ENCODE measurements around the gene SAT1.

The SAT1 gene

GRCh38 chrX:23779025-23779424 is 3.9 kb upstream of the SAT1 start:
- DNase-seq = no peak

- no peak for DNase-seq
Observed at GRCh38 chrX:23782455-23782854, 518 bp upstream of the SAT1 start.

- no peak for DNase-seq
Observed at GRCh38 chrX:23783589-23784469, 856 bp downstream of the SAT1 start.

- peak; percentile 63 to 64 for DNase-seq
Observed at GRCh38 chrX:23784470-23785331, 1.7 kb downstream of the SAT1 start.

DNA sequence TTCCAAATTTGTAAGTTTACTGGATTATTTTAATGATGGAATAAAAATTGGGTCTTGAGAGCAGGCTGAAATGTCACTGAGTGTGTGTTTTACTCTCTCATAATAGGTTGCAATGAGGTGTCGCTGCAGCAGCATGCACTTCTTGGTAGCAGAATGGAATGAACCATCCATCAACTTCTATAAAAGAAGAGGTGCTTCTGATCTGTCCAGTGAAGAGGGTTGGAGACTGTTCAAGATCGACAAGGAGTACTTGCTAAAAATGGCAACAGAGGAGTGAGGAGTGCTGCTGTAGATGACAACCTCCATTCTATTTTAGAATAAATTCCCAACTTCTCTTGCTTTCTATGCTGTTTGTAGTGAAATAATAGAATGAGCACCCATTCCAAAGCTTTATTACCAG is 2.6 kb downstream of the SAT1 start:
- DNase-seq = no peak

DNA sequence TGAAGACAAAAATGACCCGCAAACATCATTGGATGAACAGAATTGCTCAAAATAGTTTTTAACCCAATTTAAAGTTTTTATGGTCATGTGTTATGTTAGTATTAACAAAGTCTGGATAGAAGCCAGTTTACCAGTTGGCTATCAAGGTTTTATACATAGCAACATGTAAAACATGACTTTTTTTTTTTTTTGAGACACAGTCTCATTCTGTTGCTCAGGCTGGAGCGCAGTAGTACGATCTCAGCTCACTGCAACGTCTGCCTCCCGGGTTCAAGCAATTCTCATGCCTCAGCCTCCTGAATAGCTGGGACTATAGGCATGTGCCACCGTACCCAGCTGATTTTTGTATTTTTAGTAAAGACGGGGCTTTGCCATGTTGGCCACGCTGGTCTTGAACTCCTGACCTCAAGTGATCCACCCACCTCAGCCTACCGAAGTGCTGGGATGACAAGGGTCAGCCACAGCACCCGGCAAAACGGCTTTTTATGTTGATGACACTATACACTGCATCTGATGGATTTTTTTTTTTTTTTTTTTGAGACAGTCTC is 3.4 kb downstream of the SAT1 start:
- peak in 1 of 2 donors; percentile 60 for DNase-seq

DNA sequence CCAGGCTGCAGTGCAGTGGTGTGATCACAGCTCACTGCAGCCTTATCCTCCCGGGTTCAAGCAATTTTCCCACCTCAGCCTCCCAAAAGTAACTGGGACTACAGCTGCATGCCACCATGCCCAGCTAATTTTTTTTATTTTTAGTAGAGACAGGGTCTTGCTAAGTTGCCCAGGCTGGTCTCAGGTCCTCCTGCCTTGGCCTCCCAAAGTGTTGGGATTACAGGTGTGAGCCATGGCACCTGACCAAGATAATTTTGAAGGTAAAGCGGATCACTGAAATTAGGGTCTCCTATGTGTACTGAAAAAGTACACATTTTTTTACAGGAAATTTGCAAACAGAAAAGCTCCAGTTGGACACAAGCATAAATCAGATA is 4.8 kb downstream of the SAT1 start:
- no peak for DNase-seq

DNA sequence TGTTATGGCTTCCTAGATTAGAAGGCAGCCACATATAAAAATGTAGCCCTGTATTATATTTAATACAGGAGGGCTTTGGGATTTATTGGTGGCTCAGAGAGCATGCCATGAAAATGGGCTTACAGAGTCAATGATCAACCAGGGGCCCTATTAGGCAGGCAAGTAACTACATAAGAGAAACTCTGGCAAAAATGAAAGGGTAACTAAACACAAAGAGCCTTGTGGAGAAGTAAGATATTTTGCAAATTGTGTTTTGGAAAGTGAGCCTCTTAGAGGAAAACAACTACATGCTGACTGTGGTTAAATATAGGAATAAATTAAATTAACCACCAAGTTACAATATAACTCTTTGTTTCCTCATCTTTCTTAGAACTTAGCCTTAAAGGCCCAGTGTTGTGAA is 5.5 kb downstream of the SAT1 start:
- DNase-seq = no peak

- DNase-seq = no peak
Observed at GRCh38 chrX:23788946-23789345, 6.0 kb downstream of the SAT1 start.

- no peak for DNase-seq
Observed at GRCh38 chrX:23789386-23790154, 6.6 kb downstream of the SAT1 start.

DNA sequence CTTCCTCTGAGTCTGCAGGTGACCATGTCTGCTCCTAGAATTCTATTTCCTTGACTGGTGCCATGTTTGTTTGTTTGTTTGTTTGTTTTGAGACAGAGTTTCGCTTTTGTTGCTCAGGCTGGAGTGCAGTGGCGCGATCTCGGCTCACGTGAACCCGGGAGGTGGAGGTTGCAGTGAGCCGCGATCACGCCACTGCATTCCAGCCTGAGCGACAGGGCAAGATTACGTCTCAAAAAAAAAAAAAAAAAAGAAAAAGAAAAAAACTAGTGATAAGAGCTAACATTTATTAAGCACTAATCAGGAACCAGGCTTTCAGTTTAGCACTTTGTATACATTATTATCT is 7.2 kb downstream of the SAT1 start:
- DNase-seq = no peak

DNA sequence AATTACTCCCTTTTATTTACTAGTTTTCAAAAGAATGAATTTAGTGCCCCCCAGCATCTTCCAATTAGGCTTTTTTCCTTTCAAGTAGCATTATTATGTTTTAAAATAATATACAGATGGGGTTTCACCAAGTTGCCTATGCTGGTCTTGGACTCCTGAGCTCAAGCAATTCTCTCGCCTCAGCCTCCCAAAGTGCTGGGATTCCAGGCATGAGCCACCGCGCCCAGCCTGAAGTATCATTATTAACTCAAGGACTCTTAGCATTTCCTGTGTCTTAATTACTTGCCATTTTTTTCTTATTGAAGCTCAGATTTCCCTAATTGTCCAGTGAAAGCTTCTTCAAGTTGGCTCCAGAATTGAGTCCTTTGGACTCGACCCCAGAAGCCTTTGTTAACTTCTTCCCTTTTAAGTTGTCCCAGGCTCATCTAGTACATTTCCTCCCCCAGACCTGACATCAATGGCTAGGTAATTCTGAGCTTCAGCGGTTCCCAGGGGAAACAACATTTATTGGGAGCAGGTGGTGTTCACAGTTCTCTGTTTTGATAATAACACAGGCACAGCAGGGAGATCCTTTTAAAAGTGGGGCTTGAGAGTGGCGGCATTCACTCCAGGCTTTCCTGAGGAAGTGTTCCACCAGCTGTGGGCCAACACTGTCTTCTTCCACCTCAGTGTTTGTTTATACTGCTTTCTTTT is 10.0 kb downstream of the SAT1 start:
- DNase-seq = no peak

- DNase-seq = no peak
Observed at GRCh38 chrX:23795221-23795620, 12.2 kb downstream of the SAT1 start.

- no peak for DNase-seq
Observed at GRCh38 chrX:23797371-23798128, 14.6 kb downstream of the SAT1 start.

- peak; percentile 44 to 74 for DNase-seq
Observed at GRCh38 chrX:23799469-23800065, 16.6 kb downstream of the SAT1 start.

GRCh38 chrX:23802431-23802830 is 19.5 kb downstream of the SAT1 start:
- peak in 1 of 2 donors; percentile 49 for DNase-seq

GRCh38 chrX:23803931-23804381 is 21.0 kb downstream of the SAT1 start:
- no peak for DNase-seq

GRCh38 chrX:23804578-23804977 is 21.6 kb downstream of the SAT1 start:
- DNase-seq = no peak

DNA sequence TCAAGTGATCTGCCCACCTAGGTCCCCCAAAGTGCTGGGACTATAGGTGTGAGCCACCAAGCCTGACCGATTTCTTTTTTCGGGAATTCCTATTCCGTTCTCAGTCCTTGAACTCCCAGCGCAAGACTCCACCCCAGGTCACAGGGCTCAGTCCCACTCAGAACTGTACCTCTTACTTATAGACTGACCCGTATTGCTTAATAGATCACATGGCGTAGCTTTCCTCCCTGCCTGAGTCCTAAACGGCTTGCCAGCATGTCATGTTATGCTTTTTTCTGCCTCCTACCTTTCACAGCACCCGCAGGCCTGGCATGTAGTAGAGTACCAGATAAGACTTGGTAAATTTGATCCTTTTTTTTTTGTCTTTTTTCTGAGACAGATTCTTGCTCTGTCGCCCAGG is 22.4 kb downstream of the SAT1 start:
- peak; percentile 58 to 86 for DNase-seq

- DNase-seq = no peak
Observed at GRCh38 chrX:23810279-23810678, 27.3 kb downstream of the SAT1 start.

- peak; percentile 85 to 93 for DNase-seq
Observed at GRCh38 chrX:23811108-23811651, 28.2 kb downstream of the SAT1 start.
